HPDE6-E6E7 (cell line): ENCODE results near the gene NFATC2IP.

Experiments
- DNase-seq: peaks from one replicate; pipeline ENCODE4 v3.0.0; 2011; ENCODE audit warnings: missing footprints; ENCODE audit errors: extremely low spot score

The NFATC2IP gene

DNA sequence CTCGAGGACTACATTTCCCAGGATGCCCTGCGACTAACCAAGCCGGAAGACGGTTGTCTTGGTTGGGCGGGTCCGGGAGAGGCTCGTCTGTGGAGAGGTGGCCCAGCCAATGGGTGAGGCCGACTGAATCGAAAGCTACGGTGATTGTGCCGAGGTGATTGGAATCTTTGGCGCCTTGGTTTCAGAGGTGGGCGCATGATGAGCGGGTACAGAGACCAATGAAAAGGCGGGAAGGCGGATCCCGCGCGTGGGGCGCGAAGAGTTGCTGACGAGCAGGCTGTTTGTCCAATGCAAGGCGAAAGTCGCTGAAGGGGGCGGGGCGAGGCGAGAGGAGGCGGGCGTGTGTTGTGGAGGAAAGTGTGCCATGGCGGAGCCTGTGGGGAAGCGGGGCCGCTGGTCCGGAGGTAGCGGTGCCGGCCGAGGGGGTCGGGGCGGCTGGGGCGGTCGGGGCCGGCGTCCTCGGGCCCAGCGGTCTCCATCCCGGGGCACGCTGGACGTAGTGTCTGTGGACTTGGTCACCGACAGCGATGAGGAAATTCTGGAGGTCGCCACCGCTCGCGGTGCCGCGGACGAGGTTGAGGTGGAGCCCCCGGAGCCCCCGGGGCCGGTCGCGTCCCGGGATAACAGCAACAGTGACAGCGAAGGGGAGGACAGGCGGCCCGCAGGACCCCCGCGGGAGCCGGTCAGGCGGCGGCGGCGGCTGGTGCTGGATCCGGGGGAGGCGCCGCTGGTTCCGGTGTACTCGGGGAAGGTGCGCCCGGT, at the start of gene NFATC2IP:
TSS of gene NFATC2IP (plus strand) at position 290 of the 762 bp plus-strand sequence. CDS start at position 365, 75 bp downstream.
- DNase-seq, result peak; percentile 99

DNA sequence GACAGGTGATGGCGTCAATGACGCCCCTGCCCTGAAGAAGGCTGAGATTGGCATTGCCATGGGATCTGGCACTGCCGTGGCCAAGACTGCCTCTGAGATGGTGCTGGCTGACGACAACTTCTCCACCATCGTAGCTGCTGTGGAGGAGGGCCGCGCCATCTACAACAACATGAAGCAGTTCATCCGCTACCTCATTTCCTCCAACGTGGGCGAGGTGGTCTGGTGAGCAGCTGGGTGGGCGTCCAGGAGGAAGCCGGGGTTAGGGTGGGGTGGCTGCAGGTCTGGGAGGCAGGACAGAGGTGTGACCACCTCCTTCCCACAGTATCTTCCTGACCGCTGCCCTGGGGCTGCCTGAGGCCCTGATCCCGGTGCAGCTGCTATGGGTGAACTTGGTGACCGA, 48.9 kb upstream of the NFATC2IP start:
- DNase-seq, result no peak

DNA sequence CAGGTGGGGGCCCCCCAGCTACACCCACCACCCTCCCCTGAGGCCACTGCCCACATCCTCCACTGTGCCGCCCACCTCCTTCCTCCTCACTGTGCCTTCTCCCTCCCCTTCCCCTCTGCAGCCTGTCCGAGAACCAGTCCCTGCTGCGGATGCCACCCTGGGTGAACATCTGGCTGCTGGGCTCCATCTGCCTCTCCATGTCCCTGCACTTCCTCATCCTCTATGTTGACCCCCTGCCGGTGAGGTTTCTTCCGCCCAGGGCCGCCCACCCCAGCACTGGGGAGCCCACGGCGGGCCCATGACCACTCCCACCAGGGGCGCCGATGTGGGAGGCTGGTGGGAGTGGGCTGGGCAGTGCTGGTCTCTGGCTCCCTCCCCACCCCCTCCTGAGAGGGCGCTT, 47.8 kb upstream of the NFATC2IP start:
- no peak for DNase-seq

DNA sequence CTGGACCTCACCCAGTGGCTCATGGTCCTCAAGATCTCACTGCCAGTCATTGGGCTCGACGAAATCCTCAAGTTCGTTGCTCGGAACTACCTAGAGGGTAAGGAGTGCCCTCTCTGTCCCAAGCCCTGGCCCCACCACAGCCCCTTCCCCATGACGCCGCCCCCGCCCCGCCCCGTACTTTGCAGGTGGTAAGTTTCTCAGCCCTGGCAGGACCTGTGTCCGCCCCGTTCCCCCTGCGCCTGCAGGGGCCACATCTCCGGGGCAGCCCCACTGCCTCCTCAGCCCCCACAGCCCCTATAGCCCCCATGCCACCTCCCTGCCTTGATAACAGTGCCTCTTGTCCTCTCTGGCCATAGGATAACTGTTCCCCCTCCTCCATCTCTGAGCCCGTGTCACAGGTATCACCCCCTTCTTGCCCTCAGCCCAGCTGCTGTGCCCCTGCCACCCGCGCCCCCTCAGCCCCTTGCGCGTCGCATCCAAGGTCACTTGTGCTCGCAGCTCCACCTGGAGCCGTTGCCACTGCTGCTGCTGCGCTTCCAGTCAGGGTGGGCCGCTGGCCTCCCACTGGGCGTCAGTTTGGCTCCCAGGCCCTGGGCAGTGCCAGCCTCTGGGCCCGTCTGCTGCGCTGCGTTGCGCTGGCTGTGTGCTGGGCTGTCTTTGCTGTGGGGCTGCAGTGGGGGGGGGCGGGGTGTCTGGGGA, 47.2 kb upstream of the NFATC2IP start:
- no peak for DNase-seq

DNA sequence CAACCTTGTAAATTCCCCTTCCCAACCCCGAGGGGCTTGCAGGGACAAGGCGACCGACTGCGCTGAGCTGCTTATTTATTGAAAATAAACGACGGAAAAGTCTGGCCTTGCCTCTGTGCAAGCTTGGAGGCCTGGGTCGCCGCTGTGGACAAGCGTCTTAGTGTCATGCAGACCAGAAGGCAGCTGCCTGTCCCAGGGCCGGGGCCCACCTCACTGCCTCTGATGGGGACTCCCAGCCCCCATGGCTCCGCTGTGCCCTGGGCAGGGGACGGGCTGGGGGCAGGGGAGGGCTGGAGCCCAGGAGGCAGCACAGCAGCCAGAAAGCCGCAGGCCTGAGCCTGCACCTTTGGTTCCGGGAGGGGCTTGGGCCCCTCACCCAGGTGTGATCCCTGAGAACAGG, 46.4 kb upstream of the NFATC2IP start:
- DNase-seq, result no peak

DNA sequence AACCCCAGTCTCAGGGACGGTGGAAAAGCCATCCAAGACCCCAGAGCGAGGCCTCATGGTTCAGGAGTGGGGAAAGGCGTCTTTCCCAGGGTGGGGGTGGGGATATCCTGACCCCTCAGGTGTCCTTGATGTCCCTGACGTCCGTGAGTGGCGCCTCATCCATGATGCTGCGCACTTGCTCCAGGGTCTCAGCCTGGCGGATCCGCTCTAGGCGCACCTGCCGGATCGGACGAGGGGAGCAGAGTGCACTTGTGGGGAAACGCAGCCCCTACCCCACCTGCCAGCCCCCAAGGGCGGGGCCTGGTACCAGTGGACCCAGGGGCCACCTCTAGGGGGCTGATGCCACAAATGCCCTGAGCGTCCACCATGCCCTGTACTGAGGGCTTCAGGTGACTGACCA, 45.9 kb upstream of the NFATC2IP start:
- no peak for DNase-seq

DNA sequence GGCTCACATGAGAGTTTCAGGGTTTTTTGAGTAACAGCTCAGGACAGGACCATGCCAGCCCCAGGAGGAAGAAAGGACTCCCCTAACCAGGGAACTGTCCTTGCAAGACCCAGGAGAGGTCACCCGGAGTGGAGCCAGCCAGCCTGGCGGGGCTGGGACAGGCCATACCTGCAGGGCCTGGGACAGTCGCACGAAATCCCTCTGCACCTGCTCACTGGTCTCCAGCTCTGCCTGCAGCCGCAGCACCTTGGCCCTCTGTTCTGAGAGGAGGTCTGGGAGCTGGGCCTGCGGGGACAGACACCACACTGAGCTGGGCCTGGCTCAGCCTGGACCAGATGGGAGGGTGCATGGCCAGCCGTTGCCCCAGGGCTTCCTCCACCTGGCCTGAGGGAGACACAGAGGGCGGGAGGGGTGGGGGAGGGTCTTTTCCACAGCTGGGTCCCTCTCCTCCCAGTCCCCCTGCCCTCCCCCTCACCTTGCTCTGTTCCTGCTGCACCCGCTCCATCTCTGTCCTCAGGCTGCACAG, 45.4 kb upstream of the NFATC2IP start:
- no peak for DNase-seq

DNA sequence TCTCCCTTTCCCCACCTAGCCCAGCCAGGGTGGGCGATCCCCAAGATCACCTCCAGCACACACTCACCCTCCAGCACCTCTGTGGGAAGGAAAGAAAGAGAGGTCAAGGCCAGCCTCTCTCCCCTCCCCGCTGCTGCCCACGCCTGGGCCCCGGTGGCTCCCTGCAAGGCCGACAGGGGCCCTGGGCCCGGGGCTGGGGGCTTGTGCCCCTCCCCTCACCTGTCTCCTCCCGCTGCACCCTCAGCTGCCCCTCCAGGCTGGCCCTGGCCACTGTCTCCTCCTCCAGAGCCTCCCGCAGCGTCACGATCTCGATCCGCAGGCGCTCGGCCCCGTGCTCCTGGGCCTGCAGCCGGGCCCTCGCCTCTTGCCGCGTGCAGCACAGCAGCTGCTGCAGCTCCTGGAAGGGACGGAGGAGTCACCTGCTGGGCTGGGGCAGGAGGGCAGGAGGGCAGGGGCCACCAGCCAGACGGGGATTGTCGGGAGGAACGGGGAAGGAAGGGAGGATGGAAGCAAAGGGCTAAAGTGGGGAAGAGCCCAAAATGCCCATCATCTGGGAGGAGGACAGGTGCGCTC, 44.9 kb upstream of the NFATC2IP start:
- no peak for DNase-seq

DNA sequence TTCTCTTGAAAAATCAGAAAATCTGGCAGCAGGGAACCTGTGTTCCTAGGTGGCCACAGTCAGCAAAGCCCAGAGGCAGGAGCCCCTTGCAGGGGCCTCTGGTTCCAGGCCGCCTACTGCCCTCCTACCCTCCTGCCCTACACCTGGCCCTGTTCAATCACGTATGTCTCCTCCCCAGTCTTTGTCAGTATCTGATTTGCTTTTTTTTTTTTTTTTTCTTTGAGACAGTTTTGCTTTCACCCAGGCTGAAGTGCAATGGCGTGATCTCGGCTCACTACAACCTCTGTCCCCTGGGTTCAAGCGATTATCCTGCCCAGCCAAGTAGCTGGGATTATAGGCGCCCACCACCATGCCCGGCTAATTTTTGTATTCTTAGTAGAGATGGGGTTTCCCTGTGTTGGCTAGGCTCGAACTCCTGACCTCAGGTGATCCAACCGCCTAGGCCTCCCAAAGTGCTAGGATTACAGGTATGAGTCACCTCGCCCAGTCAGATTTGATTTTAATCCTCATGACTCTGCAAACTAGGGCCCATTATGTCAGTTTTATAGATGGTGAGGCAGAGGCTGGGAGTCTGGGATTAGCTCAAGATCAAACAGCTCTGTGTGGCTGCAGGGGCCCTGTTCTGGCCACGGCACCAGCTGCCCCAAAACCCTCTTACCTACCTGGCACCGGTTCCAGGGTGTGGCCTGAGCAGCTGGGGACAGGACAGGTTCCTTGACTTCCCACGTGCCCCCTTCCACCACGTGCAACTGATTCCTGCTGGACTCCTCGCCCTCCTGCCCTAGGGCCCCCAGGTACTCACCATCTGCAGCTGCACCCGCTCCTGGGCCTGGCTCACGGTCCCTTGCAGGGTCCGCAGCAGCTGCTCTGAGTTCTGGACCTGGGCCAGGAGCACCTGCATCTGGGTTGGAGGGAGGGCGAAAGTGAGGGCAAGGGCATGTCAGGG, 40.4 kb upstream of the NFATC2IP start:
- peak; percentile 37 for DNase-seq

DNA sequence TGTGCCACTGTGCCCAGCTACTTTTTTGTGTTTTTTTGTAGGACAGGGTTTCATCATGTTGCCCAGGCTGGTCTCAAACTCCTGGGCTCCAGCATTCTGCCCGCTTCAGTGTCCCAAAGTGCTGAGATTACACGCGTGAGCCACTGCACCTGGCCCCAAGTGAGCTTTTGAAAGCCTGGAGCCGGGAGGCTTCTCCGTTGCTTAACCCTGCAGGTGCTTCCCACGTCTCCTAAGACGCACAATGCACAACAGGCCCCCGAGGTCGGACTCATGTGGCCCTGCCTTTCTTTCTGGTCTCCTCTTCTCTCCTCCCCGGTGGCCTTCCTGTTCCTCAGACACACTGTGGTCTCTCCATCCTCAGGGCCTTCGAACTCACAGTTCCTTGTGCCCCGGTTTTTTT, 38.2 kb upstream of the NFATC2IP start:
- DNase-seq, result no peak

DNA sequence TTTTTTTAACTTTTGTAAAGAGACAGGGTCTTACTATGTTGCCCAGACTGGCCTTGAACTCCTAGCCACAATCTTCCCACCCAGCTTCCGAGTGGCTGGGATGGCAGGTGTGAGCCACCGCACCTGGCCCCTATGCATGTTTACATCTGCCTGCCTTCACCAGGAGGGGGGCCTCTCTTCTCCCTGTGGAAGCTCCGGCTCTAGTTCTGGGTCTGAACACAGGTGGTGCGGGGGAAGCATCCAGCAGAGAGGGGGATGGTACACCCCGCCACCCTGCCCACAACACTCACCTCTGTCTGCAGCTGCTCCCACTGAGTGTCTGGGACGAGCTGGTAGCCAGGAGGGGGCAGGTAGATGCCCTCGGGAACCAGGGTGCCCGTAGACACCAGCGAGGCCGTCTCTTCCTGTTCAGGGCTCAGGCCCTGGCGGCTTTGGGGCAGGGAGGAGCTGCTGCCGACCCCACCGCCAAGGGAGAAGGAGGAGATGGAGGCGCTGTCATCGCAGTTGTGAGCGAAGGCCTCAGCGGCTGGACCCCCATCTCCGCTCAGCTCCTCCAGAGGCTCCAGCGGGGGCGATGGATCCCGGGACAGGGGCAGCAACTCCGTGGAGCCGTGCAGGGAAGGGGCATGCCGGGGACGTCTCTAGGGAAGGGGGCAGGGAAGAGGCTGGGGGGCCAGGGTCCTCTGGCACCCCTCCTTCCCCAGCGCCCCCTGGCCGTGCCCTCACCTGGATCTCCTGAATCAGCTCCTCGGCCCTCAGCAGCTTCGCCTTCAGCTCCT, 36.6 kb upstream of the NFATC2IP start:
- DNase-seq, result no peak

DNA sequence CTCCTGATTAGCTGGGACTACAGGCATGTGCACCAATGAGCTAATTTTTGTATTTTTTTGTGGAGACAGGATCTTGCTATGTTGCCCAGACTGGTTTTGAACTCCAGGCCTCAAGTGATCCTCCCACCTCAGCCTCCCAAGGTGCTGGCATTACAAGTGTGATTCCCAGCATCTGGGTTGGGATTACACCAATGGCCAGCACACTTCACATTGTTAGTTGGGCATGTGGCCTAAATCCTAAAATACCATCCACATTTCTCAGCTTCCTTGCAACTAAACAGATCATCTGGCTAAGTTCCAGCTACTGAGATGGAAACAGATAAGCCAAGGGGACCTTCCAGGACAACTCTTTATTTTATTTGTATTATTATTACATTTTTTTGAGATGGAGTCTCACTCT, 35.6 kb upstream of the NFATC2IP start:
- no peak for DNase-seq

DNA sequence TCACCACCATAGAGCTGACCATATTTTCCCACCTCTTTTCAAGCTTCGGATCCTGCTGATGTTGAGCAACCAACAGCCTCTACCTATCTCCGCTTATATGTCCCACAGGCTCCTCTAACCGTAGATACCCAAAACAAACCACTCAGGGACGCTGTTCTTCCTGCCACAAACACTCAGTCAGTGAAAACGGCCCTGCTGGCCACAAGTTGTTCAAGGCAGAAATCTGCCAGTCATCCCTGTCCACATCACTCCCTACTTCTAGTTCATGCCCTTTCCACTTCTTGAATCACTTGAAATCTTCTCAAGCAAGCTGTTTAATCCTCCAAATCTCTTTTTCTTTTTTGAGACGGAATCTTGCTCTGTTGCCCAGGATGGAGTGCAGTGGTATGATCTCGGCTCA, 33.6 kb upstream of the NFATC2IP start:
- DNase-seq, result no peak

DNA sequence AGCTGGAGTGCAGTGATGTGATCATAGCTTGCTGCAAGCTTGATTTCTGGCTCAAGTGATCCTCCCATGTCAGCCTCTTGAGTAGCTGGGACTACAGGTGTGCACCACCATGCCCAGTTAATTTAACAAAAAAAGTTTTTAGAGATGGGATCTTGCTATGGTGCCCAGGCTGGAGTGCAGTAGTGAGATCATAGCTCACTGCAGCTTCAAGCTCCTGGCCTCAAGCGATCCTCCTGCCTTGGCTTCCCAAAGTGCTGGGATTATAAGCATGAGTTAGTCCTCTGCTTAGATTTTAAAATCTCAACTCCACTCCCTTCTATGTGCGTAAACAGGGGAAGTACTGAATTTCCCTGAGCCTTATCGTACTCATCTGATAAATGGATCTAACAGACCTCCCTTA, 32.0 kb upstream of the NFATC2IP start:
- no peak for DNase-seq

DNA sequence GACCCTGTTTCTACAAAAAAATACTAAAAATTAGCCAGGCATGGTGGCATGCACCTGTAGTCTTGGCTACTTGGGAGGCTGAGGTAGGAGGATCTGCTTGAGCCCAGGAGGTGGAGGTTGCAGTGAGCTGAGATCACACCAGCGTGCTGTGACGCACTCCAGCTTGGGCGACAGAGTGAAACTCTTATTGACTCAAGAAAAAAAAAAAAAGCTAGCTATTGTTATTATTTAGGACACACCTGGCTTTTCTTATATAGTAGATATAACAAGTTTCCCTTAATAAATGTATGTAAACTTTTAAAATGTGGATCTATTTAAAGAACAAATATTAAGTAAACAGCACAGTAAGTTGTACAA, 27.5 kb upstream of the NFATC2IP start:
- no peak for DNase-seq

DNA sequence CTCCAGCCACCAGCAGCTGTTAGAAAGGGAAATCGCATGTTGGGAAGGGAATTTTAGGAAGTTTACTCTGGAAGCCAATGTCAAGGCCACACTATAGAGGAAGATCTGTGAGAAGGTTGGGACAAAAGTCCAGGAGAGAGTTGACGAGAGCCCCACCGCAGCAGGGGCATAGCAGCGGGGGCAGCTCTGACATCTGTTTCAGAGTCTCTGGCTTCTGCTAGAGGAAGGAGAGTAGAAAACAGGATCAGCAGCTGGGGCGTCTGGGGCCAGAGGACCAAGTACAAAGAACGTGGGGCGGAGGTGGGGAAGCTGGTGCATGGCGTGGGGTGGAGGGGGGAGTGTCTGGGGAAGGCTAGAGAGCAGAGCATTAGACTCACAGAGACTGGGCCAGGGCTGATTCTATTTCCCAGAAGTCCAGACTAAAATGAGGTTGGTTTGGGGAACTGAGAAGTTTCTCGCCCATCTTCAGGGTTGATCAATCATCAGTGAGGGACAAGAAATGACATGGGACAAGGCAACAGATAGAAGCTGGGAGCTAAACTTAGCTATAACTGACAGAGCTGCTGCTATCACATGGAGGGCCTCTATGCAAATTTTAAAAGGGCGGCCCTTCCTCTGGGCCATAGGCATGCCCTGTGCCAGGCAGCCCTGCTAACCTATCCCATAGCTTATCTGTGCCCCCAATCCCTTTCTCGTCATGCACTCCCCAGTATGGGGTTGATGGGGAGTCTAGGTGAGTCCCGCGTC, 26.9 kb upstream of the NFATC2IP start:
- no peak for DNase-seq

DNA sequence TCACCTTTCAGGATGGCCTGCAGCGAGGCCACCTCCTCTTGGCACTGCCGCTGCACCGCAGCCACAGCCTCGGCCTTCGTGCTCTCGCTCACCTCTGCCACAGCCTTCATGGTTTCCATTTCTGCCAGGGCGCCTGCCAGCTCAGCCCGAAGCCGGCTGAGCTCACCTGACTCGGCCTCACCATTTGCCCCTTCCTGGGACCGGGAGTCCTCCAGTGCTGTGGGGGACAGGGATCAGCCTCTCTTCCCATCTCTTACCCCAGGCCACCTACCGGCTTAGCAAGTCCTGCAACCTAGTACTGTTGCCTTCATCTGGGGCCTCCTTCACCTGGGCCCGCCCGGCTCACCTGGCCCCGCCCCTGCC, 26.4 kb upstream of the NFATC2IP start:
- DNase-seq, result no peak

DNA sequence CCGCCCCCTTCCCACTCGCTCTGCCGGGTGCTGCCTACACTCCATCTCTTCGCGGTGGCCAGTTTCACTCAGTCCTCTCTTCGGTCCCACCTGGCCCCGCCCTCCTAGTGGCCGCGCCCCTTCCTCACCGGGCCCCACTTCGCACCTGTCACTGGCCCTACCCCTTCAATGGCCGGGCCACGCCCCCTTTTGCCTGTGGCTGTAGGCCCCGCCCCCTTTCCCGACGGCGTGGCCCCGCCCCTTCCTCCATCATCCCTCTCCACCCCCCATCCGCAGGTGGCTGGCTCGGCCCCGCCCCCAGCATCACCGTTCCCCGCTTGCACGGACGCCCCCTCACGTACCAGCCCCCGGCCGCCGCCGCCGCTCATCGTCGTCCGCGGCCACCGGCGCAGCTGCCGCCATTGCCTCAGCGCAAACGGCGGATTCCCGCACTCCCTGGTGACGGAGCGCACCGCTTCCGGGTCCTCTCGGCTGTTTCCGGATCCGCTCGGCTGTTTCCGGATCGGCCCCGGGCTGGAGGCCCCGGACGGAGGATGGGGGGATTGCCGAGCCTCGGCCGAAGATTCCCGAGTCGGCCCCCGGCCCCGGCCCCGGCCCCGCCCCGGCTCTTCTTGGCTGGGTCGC, 25.9 kb upstream of the NFATC2IP start, which contains the start of gene RABEP2:
TSS of gene RABEP2 (minus strand) at position 477 of the 624 bp plus-strand sequence. CDS start at position 402, 75 bp downstream.
- DNase-seq, result peak; percentile 97

DNA sequence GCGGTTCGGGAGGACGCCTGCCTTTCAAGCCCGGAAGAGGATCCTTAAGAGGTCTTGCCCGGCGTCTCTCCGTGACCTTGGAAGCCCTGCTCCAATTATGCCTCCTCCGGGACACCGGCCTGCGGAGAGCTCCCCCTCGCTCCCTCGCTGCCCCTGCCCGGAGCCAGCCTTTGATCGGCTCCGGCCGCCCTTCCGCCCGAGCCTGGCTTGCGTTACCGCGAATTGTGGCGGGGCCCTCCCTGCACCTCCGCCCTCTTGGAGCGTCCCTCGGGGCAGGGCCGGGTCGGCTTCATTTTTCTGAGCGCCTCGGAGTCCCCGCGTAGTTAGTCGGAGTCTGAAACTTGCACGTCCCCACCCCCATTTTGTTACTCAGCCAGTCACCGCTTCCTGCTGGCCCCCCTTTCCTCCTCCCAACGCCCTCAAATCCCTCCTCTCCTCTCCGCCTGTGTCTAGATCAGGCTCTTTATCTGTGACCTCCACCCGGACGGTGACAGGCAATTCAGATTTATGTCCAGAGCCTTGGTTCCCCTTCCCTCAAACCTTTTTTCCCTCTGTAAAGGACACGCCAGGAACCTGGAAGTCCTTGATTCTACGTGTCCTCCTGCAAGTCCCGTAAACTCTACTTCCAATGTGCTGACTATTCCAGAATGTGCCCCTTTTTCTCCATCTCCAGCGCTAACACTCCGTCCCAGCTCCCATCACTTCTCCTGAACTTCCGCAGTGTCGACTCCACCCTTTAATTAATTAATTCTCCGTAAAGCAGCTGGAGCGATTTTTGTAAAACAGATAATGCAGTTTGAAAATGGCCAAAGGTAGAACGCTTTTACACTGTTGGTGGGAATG, 25.1 kb upstream of the NFATC2IP start:
- peak; percentile 54 for DNase-seq
